Activated CD4-positive, alpha-beta T cell treated with anti-CD3 and anti-CD28 coated beads, Interleukin-2, amount 50 U/mL, for 48 hours (primary cell): Measurements from ENCODE around the gene MBD6.

Experiments used
- DNase-seq, 2 experiments: peaks; one replicate each; pipeline ENCODE4 v3.0.0-alpha.2; 2020

MBD6 gene, protein sequence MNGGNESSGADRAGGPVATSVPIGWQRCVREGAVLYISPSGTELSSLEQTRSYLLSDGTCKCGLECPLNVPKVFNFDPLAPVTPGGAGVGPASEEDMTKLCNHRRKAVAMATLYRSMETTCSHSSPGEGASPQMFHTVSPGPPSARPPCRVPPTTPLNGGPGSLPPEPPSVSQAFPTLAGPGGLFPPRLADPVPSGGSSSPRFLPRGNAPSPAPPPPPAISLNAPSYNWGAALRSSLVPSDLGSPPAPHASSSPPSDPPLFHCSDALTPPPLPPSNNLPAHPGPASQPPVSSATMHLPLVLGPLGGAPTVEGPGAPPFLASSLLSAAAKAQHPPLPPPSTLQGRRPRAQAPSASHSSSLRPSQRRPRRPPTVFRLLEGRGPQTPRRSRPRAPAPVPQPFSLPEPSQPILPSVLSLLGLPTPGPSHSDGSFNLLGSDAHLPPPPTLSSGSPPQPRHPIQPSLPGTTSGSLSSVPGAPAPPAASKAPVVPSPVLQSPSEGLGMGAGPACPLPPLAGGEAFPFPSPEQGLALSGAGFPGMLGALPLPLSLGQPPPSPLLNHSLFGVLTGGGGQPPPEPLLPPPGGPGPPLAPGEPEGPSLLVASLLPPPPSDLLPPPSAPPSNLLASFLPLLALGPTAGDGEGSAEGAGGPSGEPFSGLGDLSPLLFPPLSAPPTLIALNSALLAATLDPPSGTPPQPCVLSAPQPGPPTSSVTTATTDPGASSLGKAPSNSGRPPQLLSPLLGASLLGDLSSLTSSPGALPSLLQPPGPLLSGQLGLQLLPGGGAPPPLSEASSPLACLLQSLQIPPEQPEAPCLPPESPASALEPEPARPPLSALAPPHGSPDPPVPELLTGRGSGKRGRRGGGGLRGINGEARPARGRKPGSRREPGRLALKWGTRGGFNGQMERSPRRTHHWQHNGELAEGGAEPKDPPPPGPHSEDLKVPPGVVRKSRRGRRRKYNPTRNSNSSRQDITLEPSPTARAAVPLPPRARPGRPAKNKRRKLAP

DNA sequence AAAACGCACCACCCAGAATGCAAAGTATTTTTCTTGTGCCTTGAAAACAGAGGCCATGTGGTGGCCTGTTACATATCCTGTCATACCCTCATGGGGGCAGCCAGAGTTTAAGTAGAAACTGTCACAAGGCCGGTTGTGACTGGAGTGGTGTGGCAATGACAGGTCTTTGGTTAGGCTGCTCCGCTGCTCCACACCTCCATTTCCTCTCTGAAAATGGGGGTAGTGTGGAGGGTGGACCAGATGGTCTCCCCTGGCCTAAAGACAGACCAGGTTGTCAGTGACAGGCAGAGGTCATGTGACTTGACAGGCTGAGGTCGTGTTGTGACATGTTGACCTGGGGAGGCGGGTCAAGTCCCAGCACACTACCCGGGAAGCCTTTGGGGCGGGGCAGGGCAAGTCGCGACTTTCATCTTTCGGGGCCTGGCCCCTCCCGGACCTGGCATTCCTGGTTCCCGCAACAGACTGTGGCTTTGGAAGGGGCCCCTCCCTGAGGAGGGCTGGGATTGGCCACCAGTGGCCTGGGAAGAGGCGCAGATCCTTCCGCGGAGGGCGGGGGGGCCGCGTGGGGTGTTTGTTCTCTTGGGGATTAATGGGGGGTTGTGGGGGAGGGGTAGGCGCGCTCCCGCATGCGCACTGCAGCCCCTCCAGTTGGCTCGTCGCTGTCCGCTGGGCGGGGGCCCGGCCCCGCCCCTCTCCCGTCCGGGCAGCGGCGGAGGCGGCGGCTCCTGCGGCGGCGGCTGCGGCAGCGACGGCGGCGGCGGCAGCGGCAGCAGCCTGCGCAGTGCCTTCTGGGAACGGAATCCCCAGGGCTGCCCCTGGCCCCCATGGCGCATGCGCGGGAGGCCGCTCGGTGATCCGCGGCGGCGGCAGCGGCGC lies at the start of gene MBD6:
TSS of gene MBD6 (plus strand) at position 814 of the 876 bp plus-strand sequence. CDS start 1,480 bp downstream, outside the sequence.
- DNase-seq: peak; percentile 88 to 90

DNA sequence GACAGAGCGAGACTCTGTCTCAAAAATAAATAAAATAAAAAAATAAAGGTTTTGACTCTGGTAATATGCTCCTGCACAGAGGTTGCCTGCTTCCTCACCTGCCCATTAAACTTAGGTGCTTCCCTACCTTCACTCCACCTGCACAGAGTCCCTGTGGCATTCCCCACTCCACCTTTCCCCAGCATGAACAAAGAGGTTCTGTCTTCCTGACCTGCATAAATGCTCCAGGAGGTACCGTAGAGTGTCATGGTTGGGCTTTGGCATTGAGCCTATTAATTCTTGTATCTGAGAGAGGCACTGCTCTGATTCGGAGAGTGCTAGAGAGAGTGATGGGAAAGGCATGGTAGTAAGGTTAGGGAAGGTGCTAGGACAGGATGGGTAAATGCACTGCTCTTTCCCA lies 49.2 kb upstream of the MBD6 start:
- DNase-seq: no peak

DNA sequence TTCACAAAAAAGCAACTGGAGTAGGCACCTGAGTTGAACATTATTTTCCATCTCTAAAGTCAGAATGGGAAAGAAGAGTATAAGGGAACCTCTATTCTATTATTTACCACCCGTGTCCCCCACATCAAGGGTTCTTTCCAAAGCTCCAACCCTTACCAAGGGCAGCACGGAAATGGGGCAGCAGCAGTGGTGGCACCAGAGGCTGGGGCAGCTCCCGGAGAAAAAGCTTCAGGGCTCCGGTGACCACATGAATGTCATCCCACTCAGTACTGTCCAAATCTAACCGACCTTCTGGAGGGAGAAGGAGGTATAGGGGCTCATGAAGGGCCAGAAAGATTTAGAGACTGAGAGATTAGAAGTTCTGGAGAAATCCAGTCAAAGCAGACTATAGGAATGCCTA lies 48.7 kb upstream of the MBD6 start:
- no peak for DNase-seq

GRCh38 chr12:57474430-57474829 lies 48.2 kb upstream of the MBD6 start:
- DNase-seq: no peak

GRCh38 chr12:57474862-57475261 lies 47.8 kb upstream of the MBD6 start:
- DNase-seq: no peak

DNA sequence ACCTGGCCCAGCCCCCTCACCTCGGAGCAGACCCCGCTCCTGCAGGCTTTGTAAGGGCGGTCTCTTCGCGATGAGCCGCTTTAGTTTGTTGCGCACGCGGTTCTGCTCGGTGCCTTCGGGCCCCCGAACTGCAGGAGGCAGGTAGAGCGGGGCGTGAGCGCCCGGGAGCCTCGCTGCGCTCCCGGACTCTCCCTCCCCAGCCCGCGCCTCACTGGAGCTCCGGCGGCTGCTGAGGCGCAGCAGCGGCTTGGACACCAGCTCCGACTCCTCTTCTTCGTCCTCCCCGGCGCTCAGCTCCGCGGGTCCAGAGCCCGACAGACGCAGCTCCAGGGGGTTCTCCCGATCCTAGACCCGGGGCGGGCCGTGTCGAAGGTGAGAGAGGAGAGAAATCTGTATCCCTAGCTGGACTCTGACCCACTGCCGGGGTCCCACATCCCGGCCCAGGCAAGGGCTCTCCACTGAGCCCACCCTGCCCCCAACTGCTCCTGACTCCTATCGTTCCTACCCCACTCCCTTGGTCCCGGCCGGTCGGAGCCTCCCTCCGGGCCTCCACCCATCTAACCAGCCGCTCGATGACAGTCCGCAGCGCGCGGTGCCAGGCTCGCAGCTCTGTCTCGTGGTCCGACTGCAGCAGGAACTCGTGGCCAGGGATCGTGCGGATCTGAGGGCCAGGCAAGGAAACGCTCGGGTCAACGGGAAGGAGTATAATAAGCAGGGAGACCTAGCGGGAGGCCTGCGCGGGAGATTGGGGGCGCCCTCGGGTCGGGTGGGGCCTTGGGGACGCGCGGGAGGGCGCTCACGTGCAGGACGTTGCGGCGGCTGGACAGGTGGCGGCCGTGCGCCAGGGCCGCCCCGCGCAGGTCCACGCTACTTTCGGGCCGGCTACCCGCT lies 47.1 kb upstream of the MBD6 start:
- no peak for DNase-seq

- DNase-seq: peak; percentile 88 to 90
Observed at GRCh38 chr12:57476162-57476992, 46.2 kb upstream of the MBD6 start.

- DNase-seq: peak in 1 of 2 experiments; percentile 19
Observed at GRCh38 chr12:57476993-57477709, 45.5 kb upstream of the MBD6 start.

DNA sequence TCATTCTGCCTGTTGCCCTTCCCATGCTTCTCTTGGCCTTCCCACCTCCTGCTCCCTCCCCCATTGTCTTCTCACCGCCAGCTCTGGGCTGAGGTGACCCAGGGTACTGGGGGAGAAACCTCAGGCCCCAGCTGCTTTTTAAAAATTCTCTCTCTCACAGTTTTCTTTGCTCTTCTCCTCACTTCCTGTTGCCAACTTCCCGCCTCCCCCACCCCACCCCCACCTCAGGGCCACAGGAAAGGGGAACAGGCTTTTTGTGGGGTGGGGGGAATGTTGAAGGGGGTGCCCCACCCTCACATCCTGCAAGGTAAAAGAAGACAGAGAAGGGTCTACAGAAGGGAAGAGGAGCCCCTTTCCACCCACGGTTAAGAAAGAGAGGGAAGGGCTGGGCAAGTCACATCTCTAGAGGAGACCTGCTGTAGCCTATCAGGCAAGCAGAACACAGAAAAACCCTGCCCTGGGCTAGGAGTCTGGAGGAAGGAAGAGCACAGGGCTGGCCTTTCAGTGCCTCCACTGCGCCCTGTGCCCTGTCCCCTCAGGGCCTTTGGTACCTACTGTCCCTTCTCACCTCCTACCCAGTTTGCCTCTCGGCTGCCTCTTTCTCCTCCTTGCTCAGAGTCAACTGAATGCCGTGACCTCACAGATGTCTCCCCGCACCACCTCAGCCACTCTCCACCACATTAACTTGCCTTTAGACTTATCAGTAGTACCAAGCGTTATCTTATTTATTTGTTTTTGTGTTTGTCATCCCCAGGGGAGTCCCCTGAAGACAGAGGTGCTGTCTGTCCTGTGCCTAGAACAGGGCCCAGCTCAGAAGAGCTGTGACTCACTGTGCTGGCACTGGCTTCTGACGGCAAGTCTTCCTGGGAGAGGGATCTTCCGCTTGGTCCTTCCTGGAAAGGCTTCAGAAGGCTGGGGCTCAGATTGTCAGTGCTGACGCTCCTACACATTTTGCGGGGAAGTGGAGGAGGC lies 44.6 kb upstream of the MBD6 start:
- DNase-seq: peak; percentile 49 to 63

DNA sequence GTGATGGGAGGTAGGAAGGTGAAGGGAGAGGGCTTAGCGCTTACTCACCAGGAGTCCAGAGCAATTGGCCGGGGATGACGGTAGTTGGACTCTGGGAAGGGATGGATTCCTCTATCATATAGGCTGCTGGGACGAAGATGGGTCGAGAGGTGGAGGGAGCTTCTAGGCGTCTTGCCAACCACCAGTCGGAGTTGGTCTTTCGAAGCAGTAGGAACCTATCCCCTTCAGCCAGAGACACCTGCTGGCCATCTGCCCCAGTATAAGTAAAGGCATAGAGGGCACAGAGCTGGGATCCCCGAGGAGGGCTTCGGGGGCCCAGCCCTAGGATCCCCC lies 43.6 kb upstream of the MBD6 start:
- no peak for DNase-seq

- peak; percentile 48 to 58 for DNase-seq
Observed at GRCh38 chr12:57479376-57480115, 43.1 kb upstream of the MBD6 start, which contains the start of gene ARHGAP9. Gene ARHGAP9, minus strand, starts transcription at chr12:57479866. Its CDS starts 460 bp downstream, at chr12:57479406.

- no peak for DNase-seq
Observed at GRCh38 chr12:57481671-57482070, 41.0 kb upstream of the MBD6 start.

GRCh38 chr12:57483466-57483865 lies 39.2 kb upstream of the MBD6 start:
- DNase-seq: no peak

DNA sequence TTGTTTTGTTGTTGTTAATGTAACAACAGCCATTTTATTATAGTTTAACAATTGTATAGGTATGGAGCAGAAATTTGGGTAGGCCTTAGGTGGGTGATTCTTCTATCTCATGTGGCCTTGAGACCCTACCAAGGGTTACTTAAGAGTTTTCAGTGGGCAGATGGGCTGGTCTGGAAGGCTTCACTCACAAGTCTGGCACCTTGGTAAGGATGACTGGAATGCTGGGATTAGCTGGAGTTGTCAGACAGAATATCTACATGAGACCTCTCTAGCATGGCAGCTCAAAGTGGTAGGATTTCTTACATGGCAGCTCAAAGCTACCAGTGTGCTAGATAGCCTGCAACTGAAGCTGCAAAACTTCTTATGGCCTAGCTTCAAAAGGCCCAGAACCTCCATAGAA lies 36.9 kb upstream of the MBD6 start:
- no peak for DNase-seq

GRCh38 chr12:57487055-57487596 lies 35.5 kb upstream of the MBD6 start:
- no peak for DNase-seq

DNA sequence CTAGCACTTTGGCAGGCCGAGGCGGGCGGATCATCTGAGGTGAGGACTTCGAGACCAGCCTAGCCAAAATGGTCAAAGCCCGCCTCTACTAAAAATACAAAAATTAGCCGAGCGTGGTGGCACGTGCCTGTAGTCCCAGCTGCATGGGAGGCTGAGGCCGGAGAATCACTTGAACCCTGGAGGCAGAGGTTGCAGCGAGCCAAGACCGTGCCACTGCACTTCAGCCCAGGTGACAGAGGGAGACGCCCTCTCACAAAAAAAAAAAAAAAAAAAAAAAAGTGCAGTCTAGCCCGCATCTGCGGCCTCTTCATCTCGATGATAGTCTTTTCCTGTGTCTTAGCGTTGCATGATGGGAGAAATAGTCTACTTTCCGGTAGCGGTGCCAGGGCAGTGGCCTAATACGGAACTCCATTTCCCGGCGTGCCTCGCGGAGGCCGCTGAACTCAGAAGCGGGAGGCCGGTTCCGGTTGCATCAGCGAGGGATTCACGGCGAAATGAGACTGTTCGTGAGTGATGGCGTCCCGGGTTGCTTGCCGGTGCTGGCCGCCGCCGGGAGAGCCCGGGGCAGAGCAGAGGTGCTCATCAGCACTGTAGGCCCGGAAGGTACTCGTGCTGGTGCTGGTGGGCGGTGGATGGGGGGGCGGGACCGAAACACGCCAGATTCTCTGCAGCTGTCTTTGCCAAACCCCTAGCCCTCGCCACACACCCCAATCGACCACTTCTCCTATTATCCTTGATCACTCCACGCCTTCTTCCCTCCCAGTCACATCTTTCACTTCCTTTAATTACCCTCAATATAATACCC lies 34.8 kb upstream of the MBD6 start, which contains the start of gene MARS1:
TSS of gene MARS1 (plus strand) at position 472 of the 805 bp plus-strand sequence. CDS start at position 495, 23 bp downstream.
- DNase-seq: peak; percentile 90 to 93
